ENCODE data around the gene NECTIN2. TPM values are rescaled to one million over a fixed set of nuclear protein-coding genes. Genes with fewer than 3 reads are reported as not detected.
A peak's percentile ranks its signal among the peaks of the same experiment; 100 is the strongest.
"Not testable (repeated sequence)": the region's sequence is repeated elsewhere in the genome, so short reads cannot be mapped to it uniquely, and the experiment has no call there.

NECTIN2 gene
- polyA plus RNA-seq, 3 donors, result 152 to 171 (median 163) TPM

- not testable (repeated sequence) for DNase-seq (ENCODE audit: extremely low read depth in 1 of 11, low read depth in 9 of 11, low spot score in 4 of 11)
Measured at GRCh38 chr19:44913512-44914432, 67.7 kb downstream of the NECTIN2 start.

GRCh38 chr19:44914433-44915206 is 68.5 kb downstream of the NECTIN2 start, which contains the start of gene APOC1:
APOC1 (plus strand) TSS chr19:44914608; CDS start chr19:44914892, 284 bp downstream.
- peak; percentile 70 to 90 (median 87) for DNase-seq (ENCODE audit: extremely low read depth in 1 of 11, low read depth in 9 of 11, low spot score in 4 of 11)

GRCh38 chr19:44924243-44924725 is 78.2 kb downstream of the NECTIN2 start:
- no peak for DNase-seq (ENCODE audit: extremely low read depth in 1 of 11, low read depth in 9 of 11, low spot score in 4 of 11)

GRCh38 chr19:44925114-44925891 is 79.2 kb downstream of the NECTIN2 start:
- no peak for DNase-seq (ENCODE audit: extremely low read depth in 1 of 11, low read depth in 9 of 11, low spot score in 4 of 11)

GRCh38 chr19:44926245-44927077 is 80.4 kb downstream of the NECTIN2 start:
- not testable (repeated sequence) for DNase-seq (ENCODE audit: extremely low read depth in 1 of 11, low read depth in 9 of 11, low spot score in 4 of 11)

- DNase-seq (ENCODE audit: extremely low read depth in 1 of 11, low read depth in 9 of 11, low spot score in 4 of 11), result no peak
Measured at GRCh38 chr19:44927746-44928145, 81.6 kb downstream of the NECTIN2 start.

- no peak for DNase-seq (ENCODE audit: extremely low read depth in 1 of 11, low read depth in 9 of 11, low spot score in 4 of 11)
Measured at GRCh38 chr19:44930088-44930487, 84.0 kb downstream of the NECTIN2 start.

GRCh38 chr19:44931541-44931940 is 85.4 kb downstream of the NECTIN2 start:
- DNase-seq (ENCODE audit: extremely low read depth in 1 of 11, low read depth in 9 of 11, low spot score in 4 of 11), result no peak

Other genes with a start within 250 kb of the NECTIN2 start
- 1 to 10 TPM in 1 of 3 donors, under 1 TPM in 2; 0.83 to 2.4 (median 0.92) TPM for gene IGSF23, start 232.7 kb upstream of the NECTIN2 start, polyA plus RNA-seq (ENCODE audit: insufficient read length in 3 of 3)
- gene PVR, start 202.4 kb upstream of the NECTIN2 start, polyA plus RNA-seq (ENCODE audit: insufficient read length in 3 of 3), result 10 to 100 TPM; 31.9 to 37.7 (median 34.1) TPM
- gene CEACAM19, start 174.8 kb upstream of the NECTIN2 start, polyA plus RNA-seq (ENCODE audit: insufficient read length in 3 of 3), result 10 to 100 TPM; 12.3 to 24.0 (median 12.5) TPM
- gene CEACAM16, start 147.1 kb upstream of the NECTIN2 start, polyA plus RNA-seq (ENCODE audit: insufficient read length in 3 of 3), result not detected
- 10 to 100 TPM in 1 of 3 donors, 1 to 10 TPM in 2; 4.4 to 14.3 (median 9.0) TPM for gene BCL3, start 97.6 kb upstream of the NECTIN2 start, polyA plus RNA-seq (ENCODE audit: insufficient read length in 3 of 3)
- 10 to 100 TPM in 1 of 3 donors, 1 to 10 TPM in 2; 5.4 to 10.1 (median 5.6) TPM for gene CBLC, start 68.4 kb upstream of the NECTIN2 start, polyA plus RNA-seq (ENCODE audit: insufficient read length in 3 of 3)
- gene BCAM, start 37.2 kb upstream of the NECTIN2 start, polyA plus RNA-seq (ENCODE audit: insufficient read length in 3 of 3), result 100 to 1,000 TPM; 433 to 689 (median 663) TPM
- 10 to 100 TPM; 38.5 to 53.5 (median 46.5) TPM for gene TOMM40, start 45.0 kb downstream of the NECTIN2 start, polyA plus RNA-seq (ENCODE audit: insufficient read length in 3 of 3)
- gene APOE, start 59.5 kb downstream of the NECTIN2 start, polyA plus RNA-seq (ENCODE audit: insufficient read length in 3 of 3), result 100 to 1,000 TPM; 280 to 456 (median 412) TPM
- gene APOC1, start 68.3 kb downstream of the NECTIN2 start, polyA plus RNA-seq (ENCODE audit: insufficient read length in 3 of 3), result 10 to 100 TPM; 11.1 to 13.2 (median 11.4) TPM
- gene APOC4, start 95.9 kb downstream of the NECTIN2 start, polyA plus RNA-seq (ENCODE audit: insufficient read length in 3 of 3), result not detected
- gene APOC2, start 99.8 kb downstream of the NECTIN2 start, polyA plus RNA-seq (ENCODE audit: insufficient read length in 3 of 3), result 10 to 100 TPM; 13.6 to 16.6 (median 13.7) TPM
- gene CLPTM1, start 109.1 kb downstream of the NECTIN2 start, polyA plus RNA-seq (ENCODE audit: insufficient read length in 3 of 3), result 100 to 1,000 TPM; 113 to 136 (median 125) TPM
- gene RELB, start 155.2 kb downstream of the NECTIN2 start, polyA plus RNA-seq (ENCODE audit: insufficient read length in 3 of 3), result 1 to 10 TPM; 4.0 to 7.8 (median 6.2) TPM
- 10 to 100 TPM; 65.0 to 86.5 (median 69.1) TPM for gene CLASRP, start 192.7 kb downstream of the NECTIN2 start, polyA plus RNA-seq (ENCODE audit: insufficient read length in 3 of 3)
- gene ZNF296, start 230.2 kb downstream of the NECTIN2 start, polyA plus RNA-seq (ENCODE audit: insufficient read length in 3 of 3), result 1 to 10 TPM in 2 of 3 donors, under 1 TPM in 1; 0.76 to 2.6 (median 1.4) TPM
- 10 to 100 TPM; 17.8 to 25.9 (median 22.6) TPM for gene GEMIN7, start 233.0 kb downstream of the NECTIN2 start, polyA plus RNA-seq (ENCODE audit: insufficient read length in 3 of 3)
- 10 to 100 TPM; 23.3 to 39.5 (median 32.4) TPM for gene PPP1R37, start 246.9 kb downstream of the NECTIN2 start, polyA plus RNA-seq (ENCODE audit: insufficient read length in 3 of 3)